ENCODE results near the gene BRWD1. TPM values are rescaled to one million over a fixed set of nuclear protein-coding genes. Genes with fewer than 3 reads are reported as not detected.

The BRWD1 gene
- total and polyA plus RNA-seq, 2 donors (not counting 1 experiment from before 2014, with no cell fraction given): 17.1 to 48.9 TPM

- H2AFZ ChIP-seq (ENCODE audit: low read length): no peak overlapping the region
- no peaks in the 10 kb centered on the region for H3K79me2 ChIP-seq (ENCODE audit: control insufficient read depth, insufficient read depth, low read length)
- no peak for DNase-seq (ENCODE audit: low read depth in 2 of 2)
- no peaks in the 10 kb centered on the region for H3K9me3 ChIP-seq (ENCODE audit: control insufficient read depth, insufficient read depth, low read depth, low read length)
- H3K27ac ChIP-seq (ENCODE audit: insufficient read depth, low read length): no peak overlapping the region
- no peak overlapping the region for H3K4me2 ChIP-seq (ENCODE audit: extremely low read depth, insufficient read depth, low read length)
- peaks cover 9% of the 10 kb centered on the region for H3K4me1 ChIP-seq (ENCODE audit: control insufficient read depth, extremely low read depth, insufficient read depth, low read length)
- no peaks in the 10 kb centered on the region for H4K20me1 ChIP-seq (ENCODE audit: control insufficient read depth, extremely low read depth, insufficient read depth, low read length)
- no peaks in the 10 kb centered on the region for H3K36me3 ChIP-seq (ENCODE audit: control insufficient read depth, insufficient read depth, low read length)
- TF ChIP-seq CTCF (conservative IDR thresholded peaks at IDR 0.05 in 1 of 2, IDR thresholded peaks at IDR 0.05 in 1 of 2; ENCODE audit: low read depth in 1 of 2, low read length in 2 of 2) (no peak), EZH2 (IDR thresholded peaks at IDR 0.05; ENCODE audit: low read length, missing control alignments) (no peak)
- H3K9ac ChIP-seq (ENCODE audit: insufficient read depth, low read length): no peak overlapping the region
- H3K27me3 ChIP-seq (ENCODE audit: control insufficient read depth, insufficient read depth, low read length): no peaks in the 10 kb centered on the region
- no peak overlapping the region for H3K4me3 ChIP-seq (replicated peaks in 1 of 4; ENCODE audit: control extremely low read depth in 1 of 4, insufficient read depth in 1 of 4, low read depth in 3 of 4, low read length in 4 of 4)
Measured at GRCh38 chr21:39317134-39318090, 4.0 kb upstream of the BRWD1 start.

GRCh38 chr21:39316729-39317128 lies 3.3 kb upstream of the BRWD1 start:
- H3K9me3 ChIP-seq (ENCODE audit: control insufficient read depth, insufficient read depth, low read depth, low read length): no peaks in the 10 kb centered on the region
- no peak for DNase-seq (ENCODE audit: low read depth in 2 of 2)
- no peak overlapping the region for H3K4me3 ChIP-seq (replicated peaks in 1 of 4; ENCODE audit: control extremely low read depth in 1 of 4, insufficient read depth in 1 of 4, low read depth in 3 of 4, low read length in 4 of 4)
- H4K20me1 ChIP-seq (ENCODE audit: control insufficient read depth, extremely low read depth, insufficient read depth, low read length): no peaks in the 10 kb centered on the region
- H3K4me2 ChIP-seq (ENCODE audit: extremely low read depth, insufficient read depth, low read length): no peak overlapping the region
- peaks cover 8% of the 10 kb centered on the region for H3K4me1 ChIP-seq (ENCODE audit: control insufficient read depth, extremely low read depth, insufficient read depth, low read length)
- H3K79me2 ChIP-seq (ENCODE audit: control insufficient read depth, insufficient read depth, low read length): peaks cover under 1% of the 10 kb centered on the region
- no peak overlapping the region for H3K27ac ChIP-seq (ENCODE audit: insufficient read depth, low read length)
- H3K36me3 ChIP-seq (ENCODE audit: control insufficient read depth, insufficient read depth, low read length): no peaks in the 10 kb centered on the region
- no peaks in the 10 kb centered on the region for H3K27me3 ChIP-seq (ENCODE audit: control insufficient read depth, insufficient read depth, low read length)
- H2AFZ ChIP-seq (ENCODE audit: low read length): no peak overlapping the region
- no peak overlapping the region for H3K9ac ChIP-seq (ENCODE audit: insufficient read depth, low read length)
- TF ChIP-seq CTCF (conservative IDR thresholded peaks at IDR 0.05 in 1 of 2, IDR thresholded peaks at IDR 0.05 in 1 of 2; ENCODE audit: low read depth in 1 of 2, low read length in 2 of 2) (no peak), EZH2 (IDR thresholded peaks at IDR 0.05; ENCODE audit: low read length, missing control alignments) (no peak)

GRCh38 chr21:39315603-39316445 lies 2.4 kb upstream of the BRWD1 start:
- H3K4me1 ChIP-seq (ENCODE audit: control insufficient read depth, extremely low read depth, insufficient read depth, low read length): peaks cover 4% of the 10 kb centered on the region
- no peak overlapping the region for H3K4me3 ChIP-seq (replicated peaks in 1 of 4; ENCODE audit: control extremely low read depth in 1 of 4, insufficient read depth in 1 of 4, low read depth in 3 of 4, low read length in 4 of 4)
- no peaks in the 10 kb centered on the region for H3K27me3 ChIP-seq (ENCODE audit: control insufficient read depth, insufficient read depth, low read length)
- peaks cover 8% of the 10 kb centered on the region for H3K79me2 ChIP-seq (ENCODE audit: control insufficient read depth, insufficient read depth, low read length)
- no peak overlapping the region for H3K27ac ChIP-seq (ENCODE audit: insufficient read depth, low read length)
- H3K9me3 ChIP-seq (ENCODE audit: control insufficient read depth, insufficient read depth, low read depth, low read length): no peaks in the 10 kb centered on the region
- no peaks in the 10 kb centered on the region for H3K36me3 ChIP-seq (ENCODE audit: control insufficient read depth, insufficient read depth, low read length)
- H3K4me2 ChIP-seq (ENCODE audit: extremely low read depth, insufficient read depth, low read length): no peak overlapping the region
- H4K20me1 ChIP-seq (ENCODE audit: control insufficient read depth, extremely low read depth, insufficient read depth, low read length): no peaks in the 10 kb centered on the region
- no peak overlapping the region for H2AFZ ChIP-seq (ENCODE audit: low read length)
- no peak overlapping the region for H3K9ac ChIP-seq (ENCODE audit: insufficient read depth, low read length)
- no peak for DNase-seq (ENCODE audit: low read depth in 2 of 2)
- TF ChIP-seq CTCF (conservative IDR thresholded peaks at IDR 0.05 in 1 of 2, IDR thresholded peaks at IDR 0.05 in 1 of 2; ENCODE audit: low read depth in 1 of 2, low read length in 2 of 2) (no peak), EZH2 (IDR thresholded peaks at IDR 0.05; ENCODE audit: low read length, missing control alignments) (no peak)

Measured in fibroblast of lung (primary cell).